Colon (tissue), 2 donors: ENCODE results near the gene DSCAM.

Experiments used
- FAIRE-seq: peaks from 2 replicates; lab custom pipeline; 2012; peaks lifted over from hg19 to GRCh38; lab: Jason Lieb, UNC
- donor health status: control.
- donor health status: control.

Gene DSCAM

DNA sequence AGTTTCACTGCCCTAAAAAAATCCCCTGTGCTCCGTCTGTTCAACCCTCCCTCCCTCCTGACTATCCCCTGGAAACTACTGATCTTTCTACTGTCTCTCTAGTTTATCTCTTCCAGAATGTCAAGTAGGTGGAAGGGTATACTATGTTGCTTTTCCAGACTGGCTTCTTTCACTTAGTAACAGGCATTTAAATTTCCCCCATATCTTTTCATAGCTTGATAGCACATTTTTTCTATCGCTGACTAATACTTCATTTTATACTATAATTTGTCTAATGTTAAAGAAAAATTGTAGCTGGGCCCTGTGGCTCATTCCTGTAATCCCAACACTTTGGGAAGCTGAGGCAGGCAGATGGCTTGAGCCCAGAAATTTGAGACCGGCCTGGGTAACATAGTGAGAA is 142.8 kb downstream of the DSCAM start:
- FAIRE-seq = no peak

DNA sequence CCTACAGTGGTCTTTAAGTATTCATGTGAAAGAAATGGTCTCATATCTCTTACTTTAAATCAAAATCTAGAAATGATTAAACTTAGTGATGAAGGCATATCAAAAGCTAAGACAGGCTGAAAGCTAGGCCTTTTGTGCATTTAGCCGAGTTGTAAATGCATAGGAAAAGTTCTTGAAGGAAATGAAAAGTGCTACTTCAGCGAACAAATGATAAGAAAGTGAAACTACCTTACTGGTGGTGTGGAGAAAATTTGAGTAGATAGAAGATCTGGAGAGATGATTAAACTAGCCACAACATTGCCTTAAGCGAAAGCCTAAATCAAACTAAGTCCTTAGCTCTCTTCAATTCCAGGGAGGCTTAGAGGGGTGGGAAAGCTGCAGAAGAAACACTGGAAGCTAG is 147.6 kb downstream of the DSCAM start:
- no peak for FAIRE-seq

DNA sequence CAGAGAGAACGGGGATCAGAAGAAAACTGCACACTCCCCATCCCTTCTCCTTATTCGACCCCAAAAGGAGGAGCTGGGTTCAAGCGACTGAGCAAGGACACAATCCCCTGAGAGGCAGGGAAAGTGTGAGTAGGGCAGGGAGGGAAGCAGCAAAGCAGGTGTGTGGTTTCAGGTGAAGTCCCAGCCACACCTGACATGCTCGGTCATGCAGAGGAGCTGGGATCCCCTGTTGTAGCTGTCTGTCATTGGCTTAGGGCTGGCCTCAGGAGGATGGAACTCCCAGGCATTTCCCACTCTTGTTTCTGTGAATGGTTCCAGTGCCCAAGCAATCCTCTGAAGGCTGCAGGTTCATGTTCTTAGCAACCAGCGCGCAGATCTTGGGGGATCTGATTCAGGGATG is 150.7 kb downstream of the DSCAM start:
- FAIRE-seq = no peak

DNA sequence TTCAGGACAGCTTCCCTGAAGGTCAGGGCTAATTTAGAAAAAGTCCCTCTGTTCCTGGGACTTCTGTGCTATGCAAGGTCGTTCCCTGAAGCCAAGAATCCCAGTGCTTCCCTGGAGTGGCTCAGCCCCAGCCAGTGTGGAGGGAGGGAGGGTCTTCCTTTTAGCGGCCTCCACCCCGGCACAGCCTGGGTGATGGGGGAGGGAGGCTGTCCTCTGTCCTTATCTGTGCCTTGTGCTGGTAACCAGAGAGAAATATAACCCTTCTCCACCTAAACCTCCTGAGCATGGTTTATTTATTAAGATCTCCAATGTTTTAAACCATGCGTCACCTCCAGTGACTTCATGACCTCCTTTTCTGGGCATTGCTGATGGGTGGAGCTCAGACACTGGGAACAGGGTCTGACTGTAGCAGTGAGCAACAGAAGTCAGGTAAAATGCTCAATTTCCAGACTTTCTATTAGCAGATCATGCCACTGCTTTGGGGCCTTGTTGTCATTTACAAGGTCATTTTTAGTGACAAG is 157.1 kb downstream of the DSCAM start:
- FAIRE-seq = no peak

DNA sequence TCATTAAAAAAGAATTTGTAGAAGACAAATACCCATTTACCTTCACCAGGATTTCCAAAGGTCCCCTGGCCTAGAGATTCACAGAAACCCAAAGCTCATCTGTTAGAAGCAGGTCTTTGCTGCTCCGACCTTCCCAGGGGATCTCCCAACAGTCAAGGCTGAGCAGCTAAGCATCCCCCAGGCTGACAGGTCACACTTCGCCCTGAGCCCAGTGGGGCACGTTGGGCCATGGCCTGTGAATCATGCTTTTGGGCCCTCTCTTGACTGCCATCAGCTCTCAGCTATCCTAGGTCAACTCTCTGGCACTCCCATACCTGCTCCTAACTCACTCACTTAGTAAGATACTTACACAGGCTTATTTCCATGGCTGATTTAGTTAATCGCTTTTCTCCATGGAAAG is 157.7 kb downstream of the DSCAM start:
- no peak for FAIRE-seq

DNA sequence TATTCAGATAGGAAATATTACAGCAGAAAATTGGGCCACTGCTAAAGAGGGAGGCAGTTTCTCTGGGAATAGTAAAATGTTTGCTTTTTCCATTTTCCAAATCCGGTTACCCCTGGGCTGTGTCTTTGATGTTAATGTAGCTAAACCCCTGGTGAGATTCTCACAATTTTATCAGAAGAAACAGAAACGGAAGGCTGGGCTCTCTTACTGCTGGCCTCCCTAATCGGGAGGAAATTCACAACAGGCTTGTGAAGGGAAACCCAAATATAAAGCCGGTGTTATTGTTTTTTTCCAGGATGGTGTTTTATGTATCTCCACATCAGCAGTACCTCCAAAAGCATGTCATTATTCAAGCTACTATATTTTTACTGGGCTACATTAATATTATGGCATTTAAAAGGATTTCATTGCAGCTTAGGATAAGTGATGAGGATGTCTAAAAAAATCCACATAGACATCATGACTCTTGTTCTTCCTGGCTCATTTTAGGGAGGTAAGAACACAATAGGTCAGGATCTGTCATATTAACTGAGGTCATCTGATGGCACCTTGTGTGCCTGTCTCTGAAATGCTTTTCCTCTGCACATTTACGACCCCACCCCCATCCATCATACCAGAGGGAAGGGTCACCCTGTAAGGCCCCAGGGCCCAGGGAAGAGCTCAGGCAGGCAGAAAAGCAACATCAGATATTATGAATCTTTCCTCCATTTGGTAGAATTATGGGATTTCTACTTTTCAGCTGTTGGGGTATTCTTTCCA is 158.7 kb downstream of the DSCAM start:
- no peak for FAIRE-seq

DNA sequence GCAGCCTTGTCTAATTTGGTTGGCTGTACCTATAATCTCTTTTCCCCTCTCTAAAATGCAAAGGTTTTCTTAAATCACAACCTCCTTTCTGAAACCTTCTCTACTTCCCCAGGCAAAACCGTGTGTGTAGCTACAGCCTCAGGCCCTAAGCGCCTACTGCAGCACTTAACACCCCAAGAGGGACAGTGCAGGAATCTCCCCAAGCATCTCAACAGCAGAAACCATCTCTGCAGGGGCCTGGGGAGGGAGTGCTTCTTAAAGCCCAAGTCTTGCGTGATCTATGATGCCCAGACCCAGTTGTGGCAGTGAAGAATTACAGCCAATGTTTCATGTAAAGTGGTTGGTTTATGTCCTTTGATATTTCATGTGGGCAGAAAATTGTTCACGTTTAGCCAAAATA is 159.3 kb downstream of the DSCAM start:
- FAIRE-seq = no peak

DNA sequence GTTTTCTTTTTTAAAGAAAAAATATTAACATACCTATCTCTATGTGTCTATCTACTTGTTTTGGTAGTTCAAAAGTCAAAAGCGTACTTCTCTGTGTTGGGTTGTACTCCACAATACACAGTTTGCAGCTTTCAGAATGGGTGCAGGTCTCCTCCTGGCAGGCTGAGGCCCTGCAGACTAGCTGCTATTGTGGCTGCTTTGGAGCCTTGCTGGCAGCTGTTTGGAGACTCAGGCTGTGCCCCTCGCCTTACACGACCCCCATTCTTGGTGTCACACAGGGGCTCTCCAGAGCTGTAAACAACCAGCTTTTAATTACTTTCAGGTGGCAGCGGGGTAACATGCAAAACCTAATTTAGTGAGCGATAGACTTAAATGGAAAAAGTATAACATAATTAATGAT is 160.4 kb downstream of the DSCAM start:
- no peak for FAIRE-seq

DNA sequence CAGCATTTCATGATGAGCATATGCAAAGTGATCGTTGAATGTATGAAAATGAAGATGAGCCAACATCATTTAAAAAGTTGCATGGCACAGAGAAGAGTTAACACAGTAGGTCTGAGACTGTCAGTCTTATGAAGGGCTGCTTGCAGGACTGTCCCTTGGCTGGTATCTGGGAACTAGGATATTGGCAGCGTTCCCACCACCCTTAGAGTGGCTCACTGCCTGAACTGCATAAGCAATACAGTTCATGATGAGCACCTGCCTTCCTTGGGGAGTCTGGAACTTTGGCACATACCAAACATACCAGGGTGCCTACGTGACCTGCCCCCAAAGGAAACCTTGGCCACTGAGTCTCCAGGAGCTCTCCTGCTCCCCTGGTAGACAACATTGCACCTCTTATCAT is 161.8 kb downstream of the DSCAM start:
- no peak for FAIRE-seq

DNA sequence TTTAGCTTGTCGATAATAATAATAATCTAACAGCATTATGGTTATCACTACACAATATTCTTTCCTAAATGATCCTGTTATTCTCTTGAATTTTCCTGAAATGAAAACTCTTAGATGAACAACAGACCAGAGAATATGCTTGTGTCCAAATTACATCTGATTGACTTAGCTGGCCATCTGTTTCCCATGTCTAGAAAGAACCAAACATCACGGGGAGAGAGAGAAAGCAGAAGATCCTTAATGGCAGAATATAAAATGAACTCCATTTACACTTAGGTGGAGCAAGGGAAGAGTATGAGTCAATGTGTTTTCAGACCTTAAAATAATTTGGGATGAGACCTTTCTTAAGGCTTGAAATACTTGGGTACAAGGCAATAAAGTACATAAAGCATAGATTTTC is 162.2 kb downstream of the DSCAM start:
- FAIRE-seq = no peak

DNA sequence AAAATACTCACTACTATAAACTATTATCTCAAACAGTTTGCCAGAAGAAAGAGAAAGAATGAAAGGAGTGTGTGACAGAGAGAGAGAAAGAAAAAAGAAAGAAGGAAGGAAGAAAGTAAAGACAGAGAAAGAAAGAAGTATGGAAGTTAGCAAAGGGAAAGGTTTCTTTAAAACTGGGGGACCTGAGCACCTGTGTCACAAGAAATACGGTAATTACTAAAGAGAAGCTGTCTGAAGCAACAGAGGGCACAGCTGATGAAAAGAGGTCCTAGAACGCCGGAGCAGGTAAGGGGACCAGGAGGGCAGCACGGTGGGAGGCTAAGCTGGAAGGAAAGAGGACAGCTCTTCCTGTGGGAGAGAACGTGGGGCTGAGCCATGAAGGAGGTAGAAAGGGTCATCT is 163.6 kb downstream of the DSCAM start:
- FAIRE-seq = no peak

DNA sequence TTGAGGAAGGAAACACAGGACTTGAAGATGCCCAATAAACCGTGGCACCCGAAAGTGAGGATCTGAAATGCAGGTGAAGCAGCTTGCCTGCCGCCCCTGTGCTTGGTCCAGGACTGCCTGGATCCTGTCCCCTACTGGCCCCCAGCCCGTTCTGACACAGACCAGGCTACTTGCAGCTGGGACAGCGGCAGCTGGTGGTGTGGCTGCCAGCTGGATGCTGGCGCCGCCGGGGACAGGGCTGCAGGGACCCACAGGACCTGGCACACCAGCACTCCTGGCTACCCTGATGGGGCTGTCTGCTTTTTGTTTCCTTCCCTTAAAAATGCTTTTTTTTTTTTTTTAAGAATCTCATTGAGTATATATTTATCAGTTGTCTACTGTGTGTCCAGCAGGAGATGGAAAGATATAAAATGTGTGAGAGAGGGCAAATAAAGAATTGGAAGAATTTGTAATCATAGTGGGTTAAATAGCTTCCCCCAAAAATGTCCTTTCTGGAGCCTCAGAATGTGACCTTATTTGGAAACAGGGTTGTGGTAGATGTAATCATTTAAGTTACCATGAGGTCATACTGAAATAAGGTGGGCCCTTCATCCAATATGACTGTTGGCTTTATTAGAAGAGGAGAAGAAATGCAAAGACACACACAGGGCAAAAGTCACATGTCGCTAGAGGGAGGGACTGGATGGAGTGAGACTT is 165.6 kb downstream of the DSCAM start:
- no peak for FAIRE-seq

DNA sequence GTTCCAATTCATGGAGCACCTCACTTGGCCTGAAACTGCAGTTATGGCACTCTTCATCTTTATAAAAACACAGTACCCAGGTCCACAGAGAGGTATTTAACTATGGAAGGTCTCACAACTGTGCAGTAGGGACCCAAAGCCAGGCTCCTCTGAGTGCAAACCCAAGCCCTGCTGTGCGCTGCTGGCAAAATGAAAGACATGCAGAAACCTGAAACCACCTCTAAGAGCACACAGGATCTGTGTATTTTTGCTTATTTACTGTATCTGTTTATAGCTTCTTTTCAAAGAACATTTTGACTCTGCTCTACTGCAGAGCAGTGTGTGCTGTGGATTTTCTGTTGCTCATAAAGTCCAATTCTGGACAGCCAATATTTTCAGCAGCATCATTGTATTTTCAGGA is 166.6 kb downstream of the DSCAM start:
- no peak for FAIRE-seq

DNA sequence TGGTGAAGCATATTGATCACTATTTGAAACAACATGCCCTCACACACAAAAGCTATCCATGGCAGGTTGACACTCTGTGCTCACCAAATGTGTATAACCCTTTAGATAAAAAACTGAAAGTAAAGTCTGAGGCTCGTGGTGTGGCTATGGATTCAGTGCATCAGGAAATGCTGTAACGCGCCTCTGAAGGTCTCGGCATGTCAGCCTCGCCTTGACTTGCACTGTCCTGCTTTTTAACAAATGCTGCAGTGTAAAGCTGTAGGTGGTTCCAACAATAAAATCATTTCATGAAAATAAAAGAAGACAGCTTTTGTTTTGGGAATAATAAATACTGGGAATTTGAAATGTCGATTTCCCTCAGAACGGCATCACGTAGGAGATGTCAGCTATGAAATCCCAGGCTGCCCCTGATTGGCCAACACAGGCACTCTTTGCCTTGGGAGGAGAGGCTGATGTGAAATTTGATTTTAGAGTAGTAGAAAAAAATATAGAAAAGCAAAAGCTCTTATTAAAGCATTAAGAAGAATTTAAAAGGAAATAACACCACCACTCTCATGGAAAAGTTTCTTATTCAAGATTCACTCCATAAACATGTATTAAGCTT is 168.2 kb downstream of the DSCAM start:
- no peak for FAIRE-seq

DNA sequence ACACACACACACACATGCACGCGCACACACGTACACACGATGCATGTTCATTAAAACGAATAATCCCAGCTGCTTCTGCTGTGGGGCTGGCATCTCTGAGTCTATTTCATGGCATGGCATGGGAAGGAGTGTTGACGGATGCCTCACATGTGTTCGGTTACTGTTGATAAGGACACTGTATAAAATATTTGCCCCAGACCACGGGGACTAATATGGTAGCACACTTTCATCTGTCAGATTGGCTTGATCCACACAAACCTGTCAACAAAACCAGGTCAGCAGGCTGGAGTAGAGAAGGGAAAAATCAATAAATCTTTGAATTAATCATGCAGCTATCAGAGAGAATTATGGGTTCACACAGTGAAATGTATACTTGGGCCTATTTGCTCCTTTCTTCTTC is 171.9 kb downstream of the DSCAM start:
- FAIRE-seq = no peak

DNA sequence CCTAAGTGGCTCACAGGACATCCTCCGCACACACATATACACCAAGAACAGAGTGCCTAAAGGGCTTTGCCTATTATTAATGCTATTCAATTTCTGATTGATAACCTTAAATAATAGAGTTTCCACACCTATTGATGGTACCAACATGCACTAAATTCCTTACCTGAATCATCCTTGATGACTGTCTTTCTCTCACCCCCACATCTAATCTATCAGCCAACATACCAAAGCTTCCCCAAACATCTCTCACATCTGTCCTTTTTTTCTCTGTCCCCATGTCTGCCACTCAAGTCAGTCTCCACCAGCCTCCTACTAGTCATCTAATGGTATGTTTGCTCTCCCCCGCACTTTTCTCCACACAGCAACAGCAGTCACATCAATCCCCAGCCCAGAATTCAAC is 174.4 kb downstream of the DSCAM start:
- FAIRE-seq = no peak

DNA sequence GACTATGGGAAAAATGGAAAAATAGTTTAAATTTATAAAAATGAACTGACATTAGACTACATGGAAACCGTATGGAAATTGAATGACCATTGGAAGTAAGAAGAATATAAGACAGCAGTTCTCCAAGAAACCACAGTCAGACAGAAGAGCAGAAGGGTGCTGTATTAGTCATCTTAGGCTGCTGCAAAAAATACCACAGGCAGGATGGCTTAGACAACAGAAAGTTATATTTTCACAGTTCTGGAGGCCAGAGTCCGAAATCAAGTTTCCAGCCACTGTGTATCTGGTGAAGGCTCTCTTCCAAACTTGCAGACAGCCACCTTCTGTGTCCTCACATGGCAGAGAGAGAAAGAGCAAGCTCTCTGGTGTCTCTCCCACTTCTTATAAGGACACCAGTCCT is 175.2 kb downstream of the DSCAM start:
- no peak for FAIRE-seq

DNA sequence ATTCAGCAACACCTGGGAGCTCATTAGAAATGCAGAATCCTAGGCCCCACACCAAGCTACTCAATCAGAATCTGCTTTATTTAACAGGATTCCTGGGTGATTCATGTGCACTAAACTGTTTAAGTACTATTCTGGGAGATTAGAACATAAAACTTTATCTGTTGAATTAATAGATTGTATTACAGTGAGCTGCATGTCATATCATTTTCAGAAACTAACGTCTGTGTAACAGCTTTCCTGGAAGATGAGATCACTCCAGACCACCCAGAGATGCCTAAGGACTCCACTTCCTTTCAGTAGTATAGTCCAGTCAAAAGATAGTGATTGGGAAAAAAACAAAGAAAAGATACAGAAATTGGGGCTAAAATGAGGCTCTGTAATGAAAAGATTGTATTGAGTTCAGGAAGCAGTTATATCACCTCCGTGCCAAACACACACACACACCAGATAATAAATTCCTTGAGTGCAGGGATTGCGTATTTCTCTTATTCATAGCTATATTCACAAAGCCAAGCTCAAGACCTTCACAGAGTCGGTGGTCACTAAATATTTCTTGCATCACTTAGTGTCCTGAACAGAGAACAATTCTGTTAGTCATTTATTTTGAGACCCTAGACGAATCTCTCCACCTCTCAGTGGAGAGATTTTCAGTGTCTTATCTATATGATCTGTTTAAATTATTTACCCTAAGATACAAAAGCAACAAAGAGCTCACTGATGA is 178.2 kb downstream of the DSCAM start:
- no peak for FAIRE-seq

DNA sequence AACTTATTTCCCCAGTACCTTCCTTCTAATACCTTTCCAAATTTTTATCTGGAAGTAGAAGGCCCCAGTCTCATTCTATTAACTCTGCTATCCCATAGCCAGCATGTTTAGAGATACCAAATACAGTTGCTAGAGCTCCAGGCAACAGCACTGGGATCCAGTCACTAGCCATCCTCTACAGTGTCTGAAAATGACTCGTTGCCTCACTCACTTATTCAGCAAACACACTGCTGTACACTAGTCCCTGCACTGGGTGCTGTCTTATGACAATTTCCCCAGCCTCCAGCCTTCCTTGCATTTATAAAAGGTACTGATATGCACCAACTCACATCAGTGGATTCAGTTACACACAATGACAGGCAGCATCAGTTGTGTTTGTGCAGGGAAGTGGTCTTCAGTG is 179.0 kb downstream of the DSCAM start:
- FAIRE-seq = no peak

DNA sequence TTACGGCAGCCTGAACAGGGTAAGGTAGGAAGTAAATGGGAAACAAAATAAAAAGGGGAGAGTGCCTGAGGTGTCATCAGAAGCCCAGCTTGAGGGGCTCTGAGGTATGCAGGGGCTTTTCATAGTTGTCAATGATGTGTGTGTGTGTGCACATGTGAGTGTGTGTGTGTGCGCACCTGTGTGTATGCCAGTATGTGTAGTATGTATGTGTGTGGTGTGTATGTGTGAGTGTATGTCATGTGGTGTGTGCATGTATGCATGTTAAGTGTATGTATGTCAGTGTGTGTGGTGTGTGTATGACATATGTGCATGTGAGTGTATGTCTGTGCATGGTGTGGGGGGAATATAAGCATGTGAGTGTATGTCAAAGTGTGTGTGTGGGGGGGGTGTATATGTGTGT is 184.1 kb downstream of the DSCAM start:
- FAIRE-seq = no peak

DNA sequence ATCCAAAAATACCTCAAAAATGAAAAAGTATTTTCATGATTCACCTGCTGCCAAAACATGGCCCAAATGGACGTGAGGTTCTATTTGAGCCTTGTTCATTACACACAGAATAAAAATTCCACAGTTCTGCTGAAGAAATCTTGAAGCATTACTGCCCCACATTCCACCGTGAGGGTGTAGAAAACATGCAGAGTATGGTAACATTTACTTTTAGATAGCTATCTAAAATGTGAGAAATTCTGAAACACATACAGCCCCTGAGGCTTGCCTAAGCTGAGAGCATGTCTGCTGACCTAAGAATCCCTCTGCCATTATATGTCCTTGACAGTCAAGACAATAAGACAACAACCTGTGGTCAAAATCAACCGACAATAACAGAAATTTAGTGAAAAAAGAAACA is 186.5 kb downstream of the DSCAM start:
- FAIRE-seq = no peak

DNA sequence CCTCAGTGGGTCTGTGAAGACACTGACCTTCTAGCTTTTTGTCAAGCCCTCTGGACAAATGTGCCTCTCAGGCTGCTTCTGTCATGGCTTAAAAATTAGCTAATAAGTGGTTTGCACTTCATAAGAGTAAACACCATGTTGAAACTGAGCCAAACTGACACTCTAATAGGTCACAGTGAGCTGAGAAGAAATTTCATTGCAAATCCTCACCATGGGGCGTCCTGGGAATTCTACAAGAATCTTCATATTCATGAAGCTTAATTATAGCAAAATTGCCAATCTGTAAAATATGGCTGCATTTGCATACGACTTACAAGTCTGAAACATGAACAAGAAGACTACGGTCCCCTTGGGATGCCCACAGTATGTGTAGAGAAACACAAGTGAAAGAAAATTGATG is 188.6 kb downstream of the DSCAM start:
- FAIRE-seq = no peak

DNA sequence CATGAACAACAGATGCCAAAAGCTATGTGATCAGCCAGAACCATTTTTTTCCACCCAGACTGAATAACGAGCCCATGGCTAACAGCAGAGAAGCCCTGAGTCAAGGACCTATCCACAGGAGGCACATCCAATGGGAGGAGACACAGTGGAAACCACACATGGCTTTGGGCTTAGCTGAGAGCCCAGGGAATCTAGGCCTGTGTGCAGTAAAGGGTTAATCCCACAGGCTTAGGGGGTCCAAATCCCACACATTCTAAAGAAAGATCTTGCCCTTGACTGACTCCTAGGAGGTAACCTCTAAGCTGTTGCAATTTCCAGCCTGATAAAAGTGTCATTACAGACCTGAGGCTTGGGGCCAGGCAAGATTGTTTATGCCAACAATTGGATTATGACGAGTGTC is 194.5 kb downstream of the DSCAM start:
- FAIRE-seq = no peak
